Adipocyte (in vitro differentiated cells): ENCODE measurements around the gene ZNG1A.
"Not testable (repeated sequence)": the region's sequence is repeated elsewhere in the genome, so short reads cannot be mapped to it uniquely, and the experiment has no call there.

Experiments used
- DNase-seq: peaks from one replicate; pipeline ENCODE4 v3.0.0-alpha.2; 2015; ENCODE audit warnings: low read depth
- H3K27me3 ChIP-seq: replicated peaks from 2 replicates; pipeline ENCODE4 v1.7.0; 2013; ENCODE audit warnings: mild to moderate bottlenecking, low read length, moderate library complexity; ENCODE audit not compliant: control insufficient read depth, insufficient read depth
- H3K36me3 ChIP-seq: 2 replicates; pipeline ENCODE4 v1.7.0; 2013; ENCODE audit warnings: low read length, mild to moderate bottlenecking, moderate library complexity; ENCODE audit not compliant: control insufficient read depth, insufficient read depth, severe bottlenecking
- H3K4me1 ChIP-seq: 2 replicates; pipeline ENCODE4 v1.7.0; 2013; ENCODE audit warnings: mild to moderate bottlenecking, low read length, moderate library complexity; ENCODE audit not compliant: control insufficient read depth, insufficient read depth
- H3K4me3 ChIP-seq: 2 replicates; pipeline ENCODE4 v1.7.0; 2013; ENCODE audit warnings: mild to moderate bottlenecking, low read length, moderate library complexity
- H3K9ac ChIP-seq: 2 replicates; pipeline ENCODE4 v1.7.0; 2013; ENCODE audit warnings: mild to moderate bottlenecking, low read length, moderate library complexity
- H3K9me3 ChIP-seq: 2 replicates; pipeline ENCODE4 v1.7.0; 2013; ENCODE audit warnings: mild to moderate bottlenecking, low read length, moderate library complexity; ENCODE audit not compliant: control insufficient read depth

Gene ZNG1A

DNA sequence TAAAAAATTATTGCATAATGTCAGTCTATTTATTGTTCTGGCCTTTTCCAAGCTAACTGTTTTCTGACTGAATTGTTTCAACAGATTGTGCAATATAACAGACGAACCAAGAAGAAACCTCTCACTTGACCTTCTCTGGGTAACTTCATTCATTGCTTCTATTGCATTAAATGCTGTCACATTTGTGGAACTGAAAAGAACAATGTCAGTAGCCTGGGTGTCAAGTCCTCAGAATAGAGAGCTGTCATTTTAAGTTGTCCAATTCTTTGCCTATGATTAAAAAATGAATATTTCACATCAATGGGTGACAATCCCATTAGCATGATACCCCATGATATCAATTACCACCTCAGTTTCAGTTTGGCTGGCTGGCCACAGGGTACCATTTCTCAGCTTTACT lies 19.0 kb downstream of the ZNG1A start:
- not testable (repeated sequence) for H3K27me3 ChIP-seq, H3K4me1 ChIP-seq, H3K36me3 ChIP-seq, H3K9ac ChIP-seq, H3K4me3 ChIP-seq, H3K9me3 ChIP-seq
- peak; percentile 12 for DNase-seq

- not testable (repeated sequence) for H3K36me3 ChIP-seq, H3K27me3 ChIP-seq, H3K9me3 ChIP-seq, H3K4me3 ChIP-seq, DNase-seq, H3K9ac ChIP-seq, H3K4me1 ChIP-seq
These were observed 27.7 kb downstream of the ZNG1A start for GRCh38 chr9:151173-151572.

DNA sequence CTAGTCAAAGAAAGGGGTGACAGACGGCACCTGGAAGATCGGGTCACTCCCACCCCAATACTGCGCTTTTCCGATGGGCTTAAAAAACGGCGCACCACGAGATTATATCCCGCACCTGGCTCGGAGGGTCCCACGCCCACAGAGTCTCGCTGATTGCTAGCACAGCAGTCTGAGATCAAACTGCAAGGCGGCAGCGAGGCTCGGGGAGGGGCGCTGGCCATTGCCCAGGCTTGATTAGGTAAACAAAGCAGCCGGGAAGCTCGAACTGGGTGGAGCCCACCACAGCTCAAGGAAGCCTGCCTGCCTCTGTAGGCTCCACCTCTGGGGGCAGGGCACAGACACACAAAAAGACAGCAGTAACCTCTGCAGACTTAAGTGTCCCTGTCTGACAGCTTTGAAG lies 39.0 kb downstream of the ZNG1A start:
- not testable (repeated sequence) for DNase-seq, H3K9me3 ChIP-seq, H3K4me3 ChIP-seq, H3K4me1 ChIP-seq, H3K27me3 ChIP-seq, H3K9ac ChIP-seq, H3K36me3 ChIP-seq

GRCh38 chr9:117995-118467 lies 60.8 kb downstream of the ZNG1A start, which contains the start of gene FOXD4:
FOXD4 (minus strand) TSS chr9:118417; CDS start chr9:118119, 298 bp downstream.
- H3K36me3 ChIP-seq, H3K4me3 ChIP-seq, H3K9ac ChIP-seq, H3K4me1 ChIP-seq, H3K27me3 ChIP-seq, H3K9me3 ChIP-seq, DNase-seq: not testable (repeated sequence)

DNA sequence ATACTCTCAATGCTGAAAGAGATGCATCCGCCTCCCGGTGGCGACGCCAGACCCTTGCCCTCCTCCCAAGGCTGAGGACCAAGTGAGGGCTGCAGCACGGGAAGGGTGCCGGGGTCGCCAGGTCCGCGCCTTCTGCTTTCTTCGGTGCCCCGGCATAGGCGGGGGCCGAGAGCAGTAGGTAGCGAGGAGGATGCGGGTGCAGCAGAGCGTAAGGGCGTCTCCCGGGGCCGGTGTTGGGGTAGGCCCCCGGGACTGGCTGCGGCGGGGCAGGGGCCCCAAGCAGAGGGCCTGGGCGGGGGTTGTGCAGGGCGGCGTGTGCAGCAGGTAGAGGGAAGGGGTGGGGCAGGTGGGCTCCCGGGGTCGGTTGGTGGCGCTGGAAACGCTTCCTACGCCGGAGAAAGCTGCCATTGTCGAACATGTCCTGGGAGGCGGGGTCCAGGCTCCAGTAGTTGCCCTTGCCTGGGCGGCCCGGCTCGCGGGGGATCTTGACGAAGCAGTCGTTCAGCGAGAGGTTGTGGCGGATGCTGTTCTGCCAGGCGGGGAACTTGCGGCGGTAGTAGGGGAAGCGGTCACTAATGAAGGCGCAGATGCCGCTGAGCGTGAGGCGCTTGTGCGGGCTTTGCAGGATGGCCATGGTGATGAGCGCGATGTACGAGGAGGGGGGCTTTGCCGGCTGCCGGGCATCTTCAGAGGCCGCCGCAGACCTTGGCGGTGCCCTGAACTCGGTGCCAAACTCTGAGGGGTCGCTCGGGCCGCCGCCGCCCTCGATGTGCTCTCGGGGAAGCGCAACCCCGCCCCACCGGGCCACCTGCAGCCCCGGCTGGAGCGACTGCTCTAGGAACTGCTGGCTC lies 61.5 kb downstream of the ZNG1A start:
- not testable (repeated sequence) for H3K9ac ChIP-seq, H3K36me3 ChIP-seq, DNase-seq, H3K4me1 ChIP-seq, H3K4me3 ChIP-seq, H3K9me3 ChIP-seq
- peaks cover 12% of the 10 kb centered on the region for H3K27me3 ChIP-seq

DNA sequence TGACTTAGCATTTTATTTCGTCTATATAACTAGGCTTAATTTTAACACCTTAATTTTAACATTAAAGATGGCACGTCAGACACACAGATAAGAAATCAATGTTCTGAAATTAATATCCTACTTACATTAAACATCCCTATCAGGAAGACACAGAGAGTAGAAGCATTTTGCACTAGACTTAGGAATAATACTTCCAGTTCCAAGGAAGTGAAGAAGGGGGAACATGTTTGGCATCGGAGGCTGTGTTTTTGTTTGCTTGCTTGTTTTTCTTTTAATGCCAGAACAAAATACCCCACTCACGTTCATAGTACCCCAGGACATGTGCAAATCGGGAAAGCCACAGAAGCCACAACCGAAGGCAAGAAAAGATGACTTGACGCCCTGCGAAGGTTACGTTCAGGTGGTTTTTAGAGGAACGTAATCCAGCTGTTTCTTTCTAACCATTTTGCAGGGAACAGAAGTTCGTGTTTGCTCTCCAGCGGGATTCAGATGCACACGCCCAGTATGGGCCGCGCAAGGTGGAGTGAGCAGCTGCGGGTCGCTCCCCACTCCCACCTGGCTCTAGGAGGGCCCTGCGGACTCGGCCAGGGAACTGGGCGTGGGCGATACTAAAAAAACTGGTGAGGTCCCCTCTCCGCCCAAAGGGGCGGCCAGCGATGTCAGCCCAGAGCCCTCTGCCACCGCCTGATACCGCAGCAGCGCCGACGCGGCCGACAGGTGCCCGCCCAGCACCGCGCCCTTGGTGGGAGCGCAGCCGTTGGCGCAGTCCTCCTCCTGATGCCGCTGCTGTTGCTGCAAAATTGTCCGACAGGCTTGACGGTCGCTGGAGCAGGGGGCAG lies 62.4 kb downstream of the ZNG1A start:
- H3K9me3 ChIP-seq, H3K4me1 ChIP-seq, DNase-seq, H3K36me3 ChIP-seq, H3K4me3 ChIP-seq, H3K9ac ChIP-seq: not testable (repeated sequence)
- H3K27me3 ChIP-seq = peaks cover 13% of the 10 kb centered on the region

- not testable (repeated sequence) for H3K4me3 ChIP-seq, H3K9ac ChIP-seq, H3K9me3 ChIP-seq, DNase-seq, H3K4me1 ChIP-seq, H3K36me3 ChIP-seq
- peaks cover 13% of the 10 kb centered on the region for H3K27me3 ChIP-seq
These were observed 63.8 kb downstream of the ZNG1A start for GRCh38 chr9:115118-115451.

DNA sequence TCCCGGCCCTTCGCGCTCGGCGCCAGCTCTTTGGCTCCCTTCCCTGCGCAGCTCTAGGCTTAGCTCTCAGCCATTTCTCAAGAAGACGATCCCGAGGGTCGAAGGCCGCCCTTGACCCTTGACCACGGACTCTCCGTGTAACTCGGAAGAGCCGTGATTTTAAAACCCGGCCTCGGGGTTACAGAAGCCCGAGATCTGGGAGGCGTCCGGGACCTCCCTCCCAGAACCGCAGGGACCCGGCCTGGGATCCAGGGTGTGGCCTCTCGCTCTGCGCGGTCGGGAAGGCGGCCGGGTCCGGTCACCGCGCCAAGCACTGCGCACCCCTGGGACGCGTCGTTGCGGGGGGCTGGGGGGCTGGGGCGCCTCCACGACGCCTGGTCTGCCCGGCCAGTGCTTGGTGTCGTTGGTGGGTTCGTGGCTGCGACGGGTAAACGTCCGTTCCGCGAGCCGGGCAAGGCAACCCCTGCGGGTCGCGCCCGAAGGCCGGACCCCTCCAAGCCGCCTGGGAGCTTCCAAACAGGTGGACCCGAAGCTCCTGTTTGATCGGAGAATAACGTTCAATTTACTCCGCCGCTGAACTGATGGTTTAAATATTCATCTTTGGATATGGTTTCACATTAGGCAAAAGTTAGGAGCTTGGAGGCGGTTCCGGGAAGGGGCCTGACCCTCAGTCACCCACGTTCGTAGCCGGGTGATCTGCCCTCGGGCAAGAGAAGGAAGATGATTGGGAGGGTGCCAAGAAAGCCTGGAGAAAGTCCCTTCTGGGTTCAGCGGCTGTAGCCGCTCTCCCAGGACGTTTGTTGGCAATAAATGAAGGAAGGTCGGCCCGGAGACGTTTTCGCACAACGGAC lies 64.4 kb downstream of the ZNG1A start:
- not testable (repeated sequence) for H3K4me1 ChIP-seq, H3K9ac ChIP-seq, H3K36me3 ChIP-seq, H3K9me3 ChIP-seq
- peak; percentile 5 for DNase-seq
- Histone ChIP-seq H3K27me3 (peaks cover 13% of the 10 kb centered on the region), H3K4me3 (peak overlapping the region; percentile 74)

GRCh38 chr9:113468-114266 lies 65.2 kb downstream of the ZNG1A start:
- DNase-seq = peak; percentile 28
- H3K4me1 ChIP-seq, H3K36me3 ChIP-seq, H3K9ac ChIP-seq, H3K9me3 ChIP-seq: not testable (repeated sequence)
- H3K4me3 ChIP-seq = peak overlapping the region; percentile 74
- peaks cover 13% of the 10 kb centered on the region for H3K27me3 ChIP-seq

GRCh38 chr9:112589-113467 lies 66.0 kb downstream of the ZNG1A start:
- H3K27me3 ChIP-seq = peaks cover 13% of the 10 kb centered on the region
- H3K9ac ChIP-seq, H3K36me3 ChIP-seq, H3K9me3 ChIP-seq, H3K4me3 ChIP-seq, H3K4me1 ChIP-seq: not testable (repeated sequence)
- DNase-seq = peak; percentile 1
